ENCODE measurements around the gene OR51E2. TPM values are rescaled to one million over a fixed set of nuclear protein-coding genes. Genes with fewer than 3 reads are reported as not detected.

OR51E2 gene
- total and polyA plus RNA-seq, 2 experiments from 2014 or later, result not detected

- TF ChIP-seq EZH2phosphoT487 (IDR thresholded peaks at IDR 0.05; ENCODE audit: unreplicated experiment) (no peak), CREB1 (CRISPR knock-in tag; IDR thresholded peaks at IDR 0.05; ENCODE audit: low read depth) (no peak), ETS1 (IDR thresholded peaks at IDR 0.05) (no peak), JUNB (IDR thresholded peaks at IDR 0.05; ENCODE audit: unreplicated experiment) (no peak), REST (IDR thresholded peaks at IDR 0.05; ENCODE audit: unreplicated experiment) (no peak), STAT1 (IDR thresholded peaks at IDR 0.05; ENCODE audit: unreplicated experiment) (no peak), POLR2AphosphoS5 (IDR thresholded peaks at IDR 0.05; ENCODE audit: low read depth) (no peak)
Measured at GRCh38 chr11:4665424-4665823, 32.2 kb downstream of the OR51E2 start (continued).

GRCh38 chr11:4664786-4665185 is 32.9 kb downstream of the OR51E2 start:
- Histone ChIP-seq H3K79me2 (replicated peaks; ENCODE audit: insufficient read depth) (no peaks in the 10 kb centered on the region), H4K20me1 (replicated peaks; ENCODE audit: insufficient read depth) (no peaks in the 10 kb centered on the region), H3F3A (replicated peaks; ENCODE audit: low read depth) (no peaks in the 10 kb centered on the region), H3K4me3 (no peak overlapping the region), H2AFZ (no peak overlapping the region), H3K4me2 (no peak overlapping the region), H3K27ac (ENCODE audit: low read depth) (no peak overlapping the region), H3K9me2 (ENCODE audit: insufficient read depth) (peaks cover 9% of the 10 kb centered on the region; the same call in 1 of the 2 replicates), H3K36me3 (ENCODE audit: insufficient read depth) (no peaks in the 10 kb centered on the region), H3K27me3 (ENCODE audit: insufficient read depth) (no peaks in the 10 kb centered on the region), H3K4me1 (ENCODE audit: insufficient read depth) (no peaks in the 10 kb centered on the region)
- Mint-ChIP-seq H3K27me3 (ENCODE audit: insufficient read depth, low read depth, poor library complexity) (peaks cover 6% of the 10 kb centered on the region), H3K9me3 (no peaks in the 10 kb centered on the region; the same call in 2 of the 3 replicates), H3K4me3 (no peak overlapping the region), H3K36me3 (ENCODE audit: low read depth) (no peaks in the 10 kb centered on the region; the same call in 2 of the 3 replicates), H3K4me1 (peaks cover 4% of the 10 kb centered on the region; the same call in 1 of the 3 replicates), H3K27ac (no peak overlapping the region)
- ATAC-seq, result no peak
- DNase-seq (ENCODE audit: low spot score), result no peak
- TF ChIP-seq EZH2phosphoT487 (IDR thresholded peaks at IDR 0.05; ENCODE audit: unreplicated experiment) (no peak), ETS1 (IDR thresholded peaks at IDR 0.05) (no peak), ZNF462 (CRISPR knock-in tag; IDR thresholded peaks at IDR 0.05) (no peak), STAT1 (IDR thresholded peaks at IDR 0.05; ENCODE audit: unreplicated experiment) (no peak), EZH2 (IDR thresholded peaks at IDR 0.05; ENCODE audit: low read depth, unreplicated experiment) (no peak), POLR2AphosphoS5 (IDR thresholded peaks at IDR 0.05; ENCODE audit: low read depth) (no peak), ZNF114 (CRISPR knock-in tag; IDR thresholded peaks at IDR 0.05) (no peak)

All from GM23338 (cell line).